Measurements from ENCODE around the gene RAPGEF6.

Gene RAPGEF6

DNA sequence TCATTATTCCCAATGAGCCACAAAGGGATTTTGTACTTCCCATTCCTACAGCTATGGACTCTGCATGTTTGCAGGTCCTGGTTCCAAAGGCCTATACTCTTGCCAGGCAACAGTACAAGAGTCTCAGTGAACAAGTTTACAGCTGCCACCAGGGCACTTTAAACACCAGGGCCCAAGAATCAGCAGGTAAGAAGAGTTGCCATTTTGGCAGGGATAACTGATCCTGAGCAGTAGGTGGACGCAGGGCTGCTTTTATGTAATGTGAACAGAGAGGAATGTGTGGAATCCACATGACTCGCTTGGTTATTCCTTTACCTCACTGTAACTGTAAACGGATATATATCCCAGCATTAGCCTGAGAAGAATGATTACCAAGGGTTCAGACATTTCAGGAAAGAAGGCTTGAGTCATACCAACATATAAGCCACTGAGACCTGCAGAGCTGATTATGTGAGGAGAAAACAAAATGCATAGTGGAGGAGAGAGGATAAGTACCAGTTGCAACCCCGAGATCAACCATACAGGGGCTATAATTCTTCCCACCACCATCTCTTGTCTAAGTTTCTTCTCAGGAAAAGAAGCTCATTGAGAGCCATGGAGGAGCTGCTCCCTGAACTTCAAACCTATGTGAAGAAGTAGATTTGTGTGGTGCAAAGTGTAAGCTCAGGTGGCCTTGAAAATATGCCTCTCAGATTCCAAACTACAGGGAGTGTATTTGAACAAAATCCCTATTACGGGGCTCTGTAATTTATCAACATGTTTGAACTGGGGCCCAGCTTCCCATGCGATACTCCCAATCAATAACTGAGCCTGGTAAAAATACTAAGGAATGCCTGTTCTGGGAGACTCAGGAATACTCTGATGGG lies 24.6 kb downstream of the RAPGEF6 start:
- H3K79me2 ChIP-seq (ENCODE audit: control insufficient read depth, low read length): peaks cover 100% of the 10 kb centered on the region
- no peaks in the 10 kb centered on the region for H3F3A ChIP-seq (ENCODE audit: control insufficient read depth, insufficient read depth)
- no peaks in the 10 kb centered on the region for H3K27me3 ChIP-seq (ENCODE audit: control insufficient read depth, low read length)
- peaks cover 27% of the 10 kb centered on the region for H4K20me1 ChIP-seq (ENCODE audit: control insufficient read depth, insufficient read depth, low read depth, low read length)
- no peaks in the 10 kb centered on the region for H3K9me2 ChIP-seq (replicated peaks; ENCODE audit: control insufficient read depth, low read length)
- H3K4me1 ChIP-seq (ENCODE audit: control insufficient read depth, low read length): peaks cover 24% of the 10 kb centered on the region
- no peaks in the 10 kb centered on the region for H3K9me3 ChIP-seq (ENCODE audit: control insufficient read depth, insufficient read depth, low read length)
- H3K4me2 ChIP-seq (ENCODE audit: low read length): no peak overlapping the region
- TF ChIP-seq EZH2phosphoT487 (IDR thresholded peaks at IDR 0.05; ENCODE audit: borderline replicate concordance, low read length): no peak
- TF ChIP-seq, protein P1, sequence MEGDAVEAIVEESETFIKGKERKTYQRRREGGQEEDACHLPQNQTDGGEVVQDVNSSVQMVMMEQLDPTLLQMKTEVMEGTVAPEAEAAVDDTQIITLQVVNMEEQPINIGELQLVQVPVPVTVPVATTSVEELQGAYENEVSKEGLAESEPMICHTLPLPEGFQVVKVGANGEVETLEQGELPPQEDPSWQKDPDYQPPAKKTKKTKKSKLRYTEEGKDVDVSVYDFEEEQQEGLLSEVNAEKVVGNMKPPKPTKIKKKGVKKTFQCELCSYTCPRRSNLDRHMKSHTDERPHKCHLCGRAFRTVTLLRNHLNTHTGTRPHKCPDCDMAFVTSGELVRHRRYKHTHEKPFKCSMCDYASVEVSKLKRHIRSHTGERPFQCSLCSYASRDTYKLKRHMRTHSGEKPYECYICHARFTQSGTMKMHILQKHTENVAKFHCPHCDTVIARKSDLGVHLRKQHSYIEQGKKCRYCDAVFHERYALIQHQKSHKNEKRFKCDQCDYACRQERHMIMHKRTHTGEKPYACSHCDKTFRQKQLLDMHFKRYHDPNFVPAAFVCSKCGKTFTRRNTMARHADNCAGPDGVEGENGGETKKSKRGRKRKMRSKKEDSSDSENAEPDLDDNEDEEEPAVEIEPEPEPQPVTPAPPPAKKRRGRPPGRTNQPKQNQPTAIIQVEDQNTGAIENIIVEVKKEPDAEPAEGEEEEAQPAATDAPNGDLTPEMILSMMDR (IDR thresholded peaks at IDR 0.05; ENCODE audit: low read depth, low read length, poor library complexity, severe bottlenecking): no peak
- H3K27ac ChIP-seq (ENCODE audit: low read depth, low read length): no peak overlapping the region
- H3K4me3 ChIP-seq (ENCODE audit: low read length): no peak overlapping the region
- H3K36me3 ChIP-seq (ENCODE audit: control insufficient read depth, low read length): peaks cover 29% of the 10 kb centered on the region

DNA sequence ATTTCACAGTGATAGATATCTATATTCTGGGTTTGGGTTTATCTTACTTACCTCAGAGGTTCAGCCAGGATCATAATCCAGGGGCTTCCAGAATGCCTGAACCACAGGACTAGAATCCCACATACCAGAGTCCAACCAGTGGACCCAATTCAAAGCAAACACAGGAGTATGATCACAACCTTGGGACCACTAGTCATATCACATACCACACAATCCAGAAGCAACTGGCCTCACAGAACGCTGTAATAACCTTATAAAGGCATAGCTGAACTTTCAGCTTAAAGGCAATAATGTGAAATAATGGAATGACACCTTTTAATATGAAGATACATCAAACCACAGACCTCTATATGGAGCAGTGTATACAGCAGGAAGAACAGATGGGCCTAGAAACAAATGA lies 25.3 kb downstream of the RAPGEF6 start:
- no peaks in the 10 kb centered on the region for H3K9me3 ChIP-seq (ENCODE audit: control insufficient read depth, insufficient read depth, low read length)
- H3K9me2 ChIP-seq (replicated peaks; ENCODE audit: control insufficient read depth, low read length): no peaks in the 10 kb centered on the region
- no peak overlapping the region for H3K4me3 ChIP-seq (ENCODE audit: low read length)
- H3K27me3 ChIP-seq (ENCODE audit: control insufficient read depth, low read length): no peaks in the 10 kb centered on the region
- H3K4me2 ChIP-seq (ENCODE audit: low read length): no peak overlapping the region
- H3K4me1 ChIP-seq (ENCODE audit: control insufficient read depth, low read length): peaks cover 19% of the 10 kb centered on the region
- no peaks in the 10 kb centered on the region for H3F3A ChIP-seq (ENCODE audit: control insufficient read depth, insufficient read depth)
- no peak overlapping the region for H3K27ac ChIP-seq (ENCODE audit: low read depth, low read length)
- peaks cover 23% of the 10 kb centered on the region for H4K20me1 ChIP-seq (ENCODE audit: control insufficient read depth, insufficient read depth, low read depth, low read length)
- TF ChIP-seq EZH2phosphoT487 (IDR thresholded peaks at IDR 0.05; ENCODE audit: borderline replicate concordance, low read length): no peak
- TF ChIP-seq, protein P1 (IDR thresholded peaks at IDR 0.05; ENCODE audit: low read depth, low read length, poor library complexity, severe bottlenecking): no peak
- H3K36me3 ChIP-seq (ENCODE audit: control insufficient read depth, low read length): peaks cover 24% of the 10 kb centered on the region
- peaks cover 100% of the 10 kb centered on the region for H3K79me2 ChIP-seq (ENCODE audit: control insufficient read depth, low read length)

DNA sequence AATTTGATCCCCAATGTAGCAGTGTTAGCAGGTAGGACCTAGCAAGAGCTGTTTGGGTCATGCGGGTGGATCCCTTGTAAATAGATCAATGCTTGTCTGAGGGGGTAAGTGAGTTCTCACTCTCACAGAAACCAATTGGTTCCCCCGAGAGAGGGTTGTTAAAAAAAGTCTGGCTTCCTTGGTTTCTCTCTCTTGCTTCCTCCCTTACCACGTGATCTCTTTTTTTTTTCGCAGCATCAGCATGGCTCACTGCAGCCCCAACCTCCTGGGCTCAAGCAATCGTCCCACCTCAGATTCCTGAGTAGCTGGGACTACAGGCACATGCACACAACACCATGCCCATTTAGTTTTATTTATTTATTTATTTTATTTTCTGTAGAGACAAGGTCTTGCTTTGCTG lies 26.4 kb downstream of the RAPGEF6 start:
- H3F3A ChIP-seq (ENCODE audit: control insufficient read depth, insufficient read depth): no peaks in the 10 kb centered on the region
- no peaks in the 10 kb centered on the region for H3K9me3 ChIP-seq (ENCODE audit: control insufficient read depth, insufficient read depth, low read length)
- H3K79me2 ChIP-seq (ENCODE audit: control insufficient read depth, low read length): peaks cover 98% of the 10 kb centered on the region
- peaks cover 9% of the 10 kb centered on the region for H3K4me1 ChIP-seq (ENCODE audit: control insufficient read depth, low read length)
- H3K27ac ChIP-seq (ENCODE audit: low read depth, low read length): no peak overlapping the region
- H3K4me3 ChIP-seq (ENCODE audit: low read length): no peak overlapping the region
- no peak overlapping the region for H3K4me2 ChIP-seq (ENCODE audit: low read length)
- H3K36me3 ChIP-seq (ENCODE audit: control insufficient read depth, low read length): peaks cover 25% of the 10 kb centered on the region
- H4K20me1 ChIP-seq (ENCODE audit: control insufficient read depth, insufficient read depth, low read depth, low read length): peaks cover 24% of the 10 kb centered on the region; the same call in 1 of the 2 replicates
- H3K9me2 ChIP-seq (replicated peaks; ENCODE audit: control insufficient read depth, low read length): no peaks in the 10 kb centered on the region
- H3K27me3 ChIP-seq (ENCODE audit: control insufficient read depth, low read length): no peaks in the 10 kb centered on the region
- TF ChIP-seq, protein P1 (IDR thresholded peaks at IDR 0.05; ENCODE audit: low read depth, low read length, poor library complexity, severe bottlenecking): no peak
- TF ChIP-seq EZH2phosphoT487 (IDR thresholded peaks at IDR 0.05; ENCODE audit: borderline replicate concordance, low read length): no peak
